HFFc6 (cell line): ENCODE results near the gene GPR173. TPM values are rescaled to one million over a fixed set of nuclear protein-coding genes. Genes with fewer than 3 reads are reported as not detected.

Source experiments
- DNase-seq: peaks from one replicate; pipeline ENCODE4 v3.0.0-alpha.2; 2018
- H3K27ac Mint-ChIP-seq: 2 replicates; pipeline ENCODE4 v1.8.0; 2020; ENCODE audit warnings: mild to moderate bottlenecking, mixed read lengths
- H3K27me3 Mint-ChIP-seq: 2 replicates; pipeline ENCODE4 v1.8.0; 2021; ENCODE audit warnings: mild to moderate bottlenecking, moderate library complexity, mixed read lengths; ENCODE audit not compliant: insufficient read depth
- H3K36me3 Mint-ChIP-seq: 2 replicates; pipeline ENCODE4 v1.8.0; 2021; ENCODE audit warnings: low read depth, mixed read lengths
- H3K4me1 Mint-ChIP-seq: 2 replicates; pipeline ENCODE4 v1.8.0; 2020; ENCODE audit warnings: low read depth, mixed read lengths
- H3K4me3 Mint-ChIP-seq: 2 replicates; pipeline ENCODE4 v1.8.0; 2020; ENCODE audit warnings: mild to moderate bottlenecking, moderate library complexity, mixed read lengths
- H3K9me3 Mint-ChIP-seq: 2 replicates; pipeline ENCODE4 v1.8.0; 2020; ENCODE audit warnings: mild to moderate bottlenecking, mixed read lengths
- total RNA-seq, 6 experiments: library from RNA; stranded (reverse); fragmentation: NEBNext Ultra II Directional; extraction: Animal tissue kit (Norgen Biotek cat#: 25700); gene quantifications; 2 replicates in 1 of 6; 3 replicates in 5 of 6; pipeline ENCODE4 v1.2.3, GENCODE V29; 2021
- TF ChIP-seq, protein P1 (sequence below): fragments of 200-600 bp; sonication (generic); IDR thresholded peaks from 2 replicates; pipeline ENCODE4 v1.5.0; 2021; ENCODE audit warnings: antibody characterized with exemption, mild to moderate bottlenecking

GPR173 gene
- total RNA-seq, 6 experiments from 2014 or later: 2.1 to 3.1 (median 2.8) TPM

DNA sequence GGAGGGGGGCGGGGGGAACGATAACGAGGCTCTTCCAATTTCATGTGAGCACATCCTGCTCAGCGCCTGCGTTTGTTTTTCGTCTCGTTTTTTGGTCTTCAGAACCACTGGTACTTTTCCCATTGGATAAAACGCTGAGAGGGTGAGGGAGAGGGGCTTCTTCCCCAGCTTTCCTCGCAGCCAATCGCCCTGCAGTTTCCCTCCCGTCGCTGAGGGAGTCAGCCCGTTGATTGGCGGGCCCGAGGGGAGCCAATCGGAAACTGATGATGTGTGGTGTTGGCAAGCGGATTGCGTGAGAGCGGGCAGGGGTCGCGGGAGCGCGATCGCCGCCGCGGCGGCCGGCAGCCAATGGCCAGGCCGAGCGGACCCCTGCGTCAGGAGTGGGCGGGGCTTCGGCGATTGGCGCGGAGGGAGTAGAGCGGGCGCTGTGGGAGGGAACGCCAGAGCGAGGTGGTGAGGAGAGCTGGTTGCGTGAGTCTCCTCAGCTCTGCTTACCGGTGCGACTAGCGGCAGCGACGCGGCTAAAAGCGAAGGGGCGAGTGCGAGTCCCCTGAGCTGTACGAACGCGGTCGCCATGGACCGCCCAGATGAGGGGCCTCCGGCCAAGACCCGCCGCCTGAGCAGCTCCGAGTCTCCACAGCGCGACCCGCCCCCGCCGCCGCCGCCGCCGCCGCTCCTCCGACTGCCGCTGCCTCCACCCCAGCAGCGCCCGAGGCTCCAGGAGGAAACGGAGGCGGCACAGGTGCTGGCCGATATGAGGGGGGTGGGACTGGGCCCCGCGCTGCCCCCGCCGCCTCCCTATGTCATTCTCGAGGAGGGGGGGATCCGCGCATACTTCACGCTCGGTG is 33.6 kb downstream of the GPR173 start, which contains the start of gene TSPYL2:
Gene TSPYL2 (plus strand): TSS at position 443 of the 848 bp plus-strand sequence. CDS start 132 bp downstream, at position 575.
- H3K9me3 Mint-ChIP-seq: no peaks in the 10 kb centered on the region
- peaks cover 12% of the 10 kb centered on the region for H3K36me3 Mint-ChIP-seq
- peaks cover 37% of the 10 kb centered on the region for H3K4me1 Mint-ChIP-seq
- peak within 1 kb of the TSS; percentile 97 for H3K27ac Mint-ChIP-seq
- H3K27me3 Mint-ChIP-seq: peaks cover 4% of the 10 kb centered on the region
- TF ChIP-seq, protein P1, sequence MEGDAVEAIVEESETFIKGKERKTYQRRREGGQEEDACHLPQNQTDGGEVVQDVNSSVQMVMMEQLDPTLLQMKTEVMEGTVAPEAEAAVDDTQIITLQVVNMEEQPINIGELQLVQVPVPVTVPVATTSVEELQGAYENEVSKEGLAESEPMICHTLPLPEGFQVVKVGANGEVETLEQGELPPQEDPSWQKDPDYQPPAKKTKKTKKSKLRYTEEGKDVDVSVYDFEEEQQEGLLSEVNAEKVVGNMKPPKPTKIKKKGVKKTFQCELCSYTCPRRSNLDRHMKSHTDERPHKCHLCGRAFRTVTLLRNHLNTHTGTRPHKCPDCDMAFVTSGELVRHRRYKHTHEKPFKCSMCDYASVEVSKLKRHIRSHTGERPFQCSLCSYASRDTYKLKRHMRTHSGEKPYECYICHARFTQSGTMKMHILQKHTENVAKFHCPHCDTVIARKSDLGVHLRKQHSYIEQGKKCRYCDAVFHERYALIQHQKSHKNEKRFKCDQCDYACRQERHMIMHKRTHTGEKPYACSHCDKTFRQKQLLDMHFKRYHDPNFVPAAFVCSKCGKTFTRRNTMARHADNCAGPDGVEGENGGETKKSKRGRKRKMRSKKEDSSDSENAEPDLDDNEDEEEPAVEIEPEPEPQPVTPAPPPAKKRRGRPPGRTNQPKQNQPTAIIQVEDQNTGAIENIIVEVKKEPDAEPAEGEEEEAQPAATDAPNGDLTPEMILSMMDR: no peak
- peak; percentile 95 for DNase-seq
- peak within 1 kb of the TSS; percentile 95 for H3K4me3 Mint-ChIP-seq

DNA sequence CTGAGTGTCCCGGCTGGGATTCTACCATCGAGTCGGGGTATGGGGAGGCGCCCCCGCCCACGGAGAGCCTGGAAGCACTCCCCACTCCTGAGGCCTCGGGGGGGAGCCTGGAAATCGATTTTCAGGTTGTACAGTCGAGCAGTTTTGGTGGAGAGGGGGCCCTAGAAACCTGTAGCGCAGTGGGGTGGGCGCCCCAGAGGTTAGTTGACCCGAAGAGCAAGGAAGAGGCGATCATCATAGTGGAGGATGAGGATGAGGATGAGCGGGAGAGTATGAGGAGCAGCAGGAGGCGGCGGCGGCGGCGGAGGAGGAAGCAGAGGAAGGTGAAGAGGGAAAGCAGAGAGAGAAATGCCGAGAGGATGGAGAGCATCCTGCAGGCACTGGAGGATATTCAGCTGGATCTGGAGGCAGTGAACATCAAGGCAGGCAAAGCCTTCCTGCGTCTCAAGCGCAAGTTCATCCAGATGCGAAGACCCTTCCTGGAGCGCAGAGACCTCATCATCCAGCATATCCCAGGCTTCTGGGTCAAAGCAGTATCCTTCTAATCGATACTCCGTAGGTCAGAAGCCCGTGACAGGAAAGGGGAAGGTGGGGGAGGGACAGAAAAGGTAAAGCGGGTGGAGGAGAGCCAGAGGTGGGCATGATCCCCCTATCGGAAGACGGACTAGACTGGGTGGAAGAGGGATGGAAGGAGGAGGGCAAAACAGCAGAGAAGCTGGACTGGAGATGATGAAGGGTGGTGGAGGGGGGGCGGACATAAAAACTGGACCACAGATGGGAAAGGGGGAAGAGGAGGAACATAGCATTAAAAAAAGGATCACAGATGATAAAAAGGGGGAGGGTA is 34.4 kb downstream of the GPR173 start:
- Mint-ChIP-seq H3K9me3 (no peaks in the 10 kb centered on the region), H3K4me3 (peak overlapping the region; percentile 95), H3K27ac (peak overlapping the region; percentile 60), H3K36me3 (peaks cover 12% of the 10 kb centered on the region), H3K27me3 (peaks cover 4% of the 10 kb centered on the region), H3K4me1 (peaks cover 38% of the 10 kb centered on the region)
- TF ChIP-seq, protein P1: no peak
- DNase-seq: no peak

DNA sequence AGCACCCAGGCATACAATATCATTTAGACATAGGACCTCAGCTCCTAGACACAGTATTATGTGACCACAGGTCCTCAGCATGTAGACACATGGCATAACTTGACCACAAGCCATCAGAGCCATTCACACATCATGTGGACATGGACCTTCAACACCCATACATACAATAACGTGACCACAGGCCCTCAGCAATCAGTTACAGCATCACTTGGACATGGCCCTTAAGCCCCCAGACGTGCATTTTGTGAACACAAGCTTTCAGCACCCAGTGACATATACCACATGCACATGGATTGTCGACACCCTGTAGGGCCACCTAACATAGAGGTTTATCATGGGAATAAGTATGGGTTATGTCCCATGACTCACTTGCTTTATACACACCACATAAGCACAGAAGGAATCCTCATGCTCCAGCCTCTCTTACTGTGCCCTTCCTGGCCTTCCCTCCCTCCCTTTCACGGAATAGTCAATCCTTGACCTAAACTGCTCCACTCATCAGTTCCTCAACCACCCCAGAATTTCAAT is 35.5 kb downstream of the GPR173 start:
- Mint-ChIP-seq H3K36me3 (peaks cover 12% of the 10 kb centered on the region), H3K27me3 (peaks cover 4% of the 10 kb centered on the region), H3K4me3 (peak overlapping the region; percentile 95), H3K9me3 (no peaks in the 10 kb centered on the region), H3K4me1 (peaks cover 49% of the 10 kb centered on the region), H3K27ac (peak overlapping the region; percentile 50)
- DNase-seq: no peak
- TF ChIP-seq, protein P1: no peak

DNA sequence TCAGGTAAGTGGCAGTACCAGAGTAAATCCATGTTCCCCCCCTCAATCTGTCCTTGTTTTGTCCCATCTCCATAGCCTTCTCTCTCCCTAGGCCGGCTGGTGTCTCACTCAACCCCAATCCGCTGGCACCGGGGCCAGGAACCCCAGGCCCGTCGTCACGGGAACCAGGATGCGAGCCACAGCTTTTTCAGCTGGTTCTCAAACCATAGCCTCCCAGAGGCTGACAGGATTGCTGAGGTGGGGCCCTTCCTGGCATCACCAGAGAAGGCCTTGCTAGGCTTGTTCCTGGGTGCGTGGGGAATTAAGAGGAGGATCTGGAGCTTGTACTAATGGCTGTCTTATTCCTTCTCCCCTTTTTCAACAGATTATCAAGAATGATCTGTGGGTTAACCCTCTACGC is 36.3 kb downstream of the GPR173 start:
- TF ChIP-seq, protein P1: no peak
- DNase-seq: no peak
- peaks cover 50% of the 10 kb centered on the region for H3K4me1 Mint-ChIP-seq
- peaks cover 4% of the 10 kb centered on the region for H3K27me3 Mint-ChIP-seq
- H3K36me3 Mint-ChIP-seq: peaks cover 12% of the 10 kb centered on the region
- no peak overlapping the region for H3K27ac Mint-ChIP-seq
- no peaks in the 10 kb centered on the region for H3K9me3 Mint-ChIP-seq
- H3K4me3 Mint-ChIP-seq: no peak overlapping the region

DNA sequence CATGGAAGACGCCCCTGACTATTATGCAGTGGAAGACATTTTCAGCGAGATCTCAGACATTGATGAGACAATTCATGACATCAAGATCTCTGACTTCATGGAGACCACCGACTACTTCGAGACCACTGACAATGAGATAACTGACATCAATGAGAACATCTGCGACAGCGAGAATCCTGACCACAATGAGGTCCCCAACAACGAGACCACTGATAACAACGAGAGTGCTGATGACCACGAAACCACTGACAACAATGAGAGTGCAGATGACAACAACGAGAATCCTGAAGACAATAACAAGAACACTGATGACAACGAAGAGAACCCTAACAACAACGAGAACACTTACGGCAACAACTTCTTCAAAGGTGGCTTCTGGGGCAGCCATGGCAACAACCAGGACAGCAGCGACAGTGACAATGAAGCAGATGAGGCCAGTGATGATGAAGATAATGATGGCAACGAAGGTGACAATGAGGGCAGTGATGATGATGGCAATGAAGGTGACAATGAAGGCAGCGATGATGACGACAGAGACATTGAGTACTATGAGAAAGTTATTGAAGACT is 37.2 kb downstream of the GPR173 start:
- TF ChIP-seq, protein P1: no peak
- no peak overlapping the region for H3K27ac Mint-ChIP-seq
- peaks cover 4% of the 10 kb centered on the region for H3K27me3 Mint-ChIP-seq
- no peak for DNase-seq
- H3K4me3 Mint-ChIP-seq: no peak overlapping the region
- H3K4me1 Mint-ChIP-seq: peaks cover 45% of the 10 kb centered on the region
- no peaks in the 10 kb centered on the region for H3K9me3 Mint-ChIP-seq
- H3K36me3 Mint-ChIP-seq: peaks cover 12% of the 10 kb centered on the region
